Measurements from ENCODE around the gene NCK1.
"Not testable (repeated sequence)": the region's sequence is repeated elsewhere in the genome, so short reads cannot be mapped to it uniquely, and the experiment has no call there.

The NCK1 gene

GRCh38 chr3:136856665-136857064 is 5.3 kb upstream of the NCK1 start:
- Histone ChIP-seq H3K4me2 (ENCODE audit: low read length) (no peak overlapping the region), H3K36me3 (ENCODE audit: control insufficient read depth, insufficient read depth, low read length) (no peaks in the 10 kb centered on the region), H2BK5ac (ENCODE audit: low read length) (no peak overlapping the region), H2AK5ac (ENCODE audit: low read length) (no peak overlapping the region), H3K79me2 (ENCODE audit: control insufficient read depth, insufficient read depth, low read length) (no peaks in the 10 kb centered on the region), H2BK120ac (ENCODE audit: low read depth, low read length) (no peak overlapping the region), H4K5ac (ENCODE audit: low read length) (no peak overlapping the region), H3K4me1 (ENCODE audit: control insufficient read depth, low read depth, low read length) (no peaks in the 10 kb centered on the region), H4K8ac (ENCODE audit: low read depth, low read length) (no peak overlapping the region), H3K27me3 (ENCODE audit: insufficient read depth, low read length, poor library complexity) (no peaks in the 10 kb centered on the region), H2BK15ac (replicated peaks; ENCODE audit: low read depth) (no peak overlapping the region), H3K9ac (ENCODE audit: low read length) (no peak overlapping the region), H3K4me3 (ENCODE audit: low read length) (no peak overlapping the region), H3K23ac (ENCODE audit: low read length) (no peak overlapping the region), H3K18ac (ENCODE audit: low read length) (no peak overlapping the region), H3K79me1 (ENCODE audit: low read length) (peaks cover 9% of the 10 kb centered on the region), H3K56ac (ENCODE audit: low read length) (no peak overlapping the region), H3K27ac (ENCODE audit: low read depth, low read length) (no peak overlapping the region), H3K4ac (ENCODE audit: low read depth, low read length) (no peak overlapping the region)
- no peak for DNase-seq

- no peak overlapping the region for H3K4me3 ChIP-seq (ENCODE audit: low read length)
- no peak for DNase-seq
- H3K36me3 ChIP-seq (ENCODE audit: control insufficient read depth, insufficient read depth, low read length), result no peaks in the 10 kb centered on the region
- no peak overlapping the region for H2BK15ac ChIP-seq (replicated peaks; ENCODE audit: low read depth)
- H2BK5ac ChIP-seq (ENCODE audit: low read length), result no peak overlapping the region
- H3K27ac ChIP-seq (ENCODE audit: low read depth, low read length), result no peak overlapping the region
- H3K4me2 ChIP-seq (ENCODE audit: low read length), result no peak overlapping the region
- H3K56ac ChIP-seq (ENCODE audit: low read length), result no peak overlapping the region
- no peak overlapping the region for H3K4ac ChIP-seq (ENCODE audit: low read depth, low read length)
- H3K4me1 ChIP-seq (ENCODE audit: control insufficient read depth, low read depth, low read length), result no peaks in the 10 kb centered on the region
- H3K79me1 ChIP-seq (ENCODE audit: low read length), result peaks cover 11% of the 10 kb centered on the region
- no peak overlapping the region for H3K18ac ChIP-seq (ENCODE audit: low read length)
- H3K79me2 ChIP-seq (ENCODE audit: control insufficient read depth, insufficient read depth, low read length), result peaks cover 5% of the 10 kb centered on the region
- H3K23ac ChIP-seq (ENCODE audit: low read length), result no peak overlapping the region
- no peak overlapping the region for H3K9ac ChIP-seq (ENCODE audit: low read length)
- no peak overlapping the region for H2BK120ac ChIP-seq (ENCODE audit: low read depth, low read length)
- no peak overlapping the region for H2AK5ac ChIP-seq (ENCODE audit: low read length)
- H3K27me3 ChIP-seq (ENCODE audit: insufficient read depth, low read length, poor library complexity), result no peaks in the 10 kb centered on the region
- H4K5ac ChIP-seq (ENCODE audit: low read length), result no peak overlapping the region
- no peak overlapping the region for H4K8ac ChIP-seq (ENCODE audit: low read depth, low read length)
Measured at GRCh38 chr3:136858381-136858780, 3.6 kb upstream of the NCK1 start.

- Histone ChIP-seq H3K36me3 (ENCODE audit: control insufficient read depth, insufficient read depth, low read length) (no peaks in the 10 kb centered on the region), H2AK5ac (ENCODE audit: low read length) (no peak overlapping the region), H3K23ac (ENCODE audit: low read length) (no peak overlapping the region), H3K9ac (ENCODE audit: low read length) (peak overlapping the region; percentile 58), H3K18ac (ENCODE audit: low read length) (no peak overlapping the region), H3K4me2 (ENCODE audit: low read length) (peak overlapping the region; percentile 17), H4K8ac (ENCODE audit: low read depth, low read length) (peak overlapping the region; percentile 57), H3K4me1 (ENCODE audit: control insufficient read depth, low read depth, low read length) (no peaks in the 10 kb centered on the region), H2BK120ac (ENCODE audit: low read depth, low read length) (no peak overlapping the region), H3K56ac (ENCODE audit: low read length) (peak overlapping the region; percentile 93), H3K27me3 (ENCODE audit: insufficient read depth, low read length, poor library complexity) (no peaks in the 10 kb centered on the region), H4K5ac (ENCODE audit: low read length) (no peak overlapping the region), H2BK5ac (ENCODE audit: low read length) (no peak overlapping the region), H3K79me2 (ENCODE audit: control insufficient read depth, insufficient read depth, low read length) (peaks cover 10% of the 10 kb centered on the region), H3K27ac (ENCODE audit: low read depth, low read length) (no peak overlapping the region), H2BK15ac (replicated peaks; ENCODE audit: low read depth) (no peak overlapping the region), H3K79me1 (ENCODE audit: low read length) (peaks cover 7% of the 10 kb centered on the region), H3K4me3 (ENCODE audit: low read length) (no peak overlapping the region), H3K4ac (ENCODE audit: low read depth, low read length) (no peak overlapping the region)
- DNase-seq, result peak; percentile 49
- WGBS (ENCODE audit: extremely low coverage, insufficient coverage, low lambda C conversion rate), result no CpG with 5 or more reads among the region's 4 CpGs
Measured at GRCh38 chr3:136860541-136860940, 1.5 kb upstream of the NCK1 start.

- Histone ChIP-seq H3K79me2 (ENCODE audit: control insufficient read depth, insufficient read depth, low read length) (peaks cover 24% of the 10 kb centered on the region), H2BK15ac (replicated peaks; ENCODE audit: low read depth) (no peak overlapping the region), H3K4me3 (ENCODE audit: low read length) (peak overlapping the region; percentile 76), H4K5ac (ENCODE audit: low read length) (no peak overlapping the region), H3K4me2 (ENCODE audit: low read length) (peak overlapping the region; percentile 91), H3K36me3 (ENCODE audit: control insufficient read depth, insufficient read depth, low read length) (no peaks in the 10 kb centered on the region), H4K8ac (ENCODE audit: low read depth, low read length) (no peak overlapping the region), H3K27me3 (ENCODE audit: insufficient read depth, low read length, poor library complexity) (no peaks in the 10 kb centered on the region), H3K4ac (ENCODE audit: low read depth, low read length) (no peak overlapping the region), H3K4me1 (ENCODE audit: control insufficient read depth, low read depth, low read length) (no peaks in the 10 kb centered on the region), H3K18ac (ENCODE audit: low read length) (peak overlapping the region; percentile 33), H3K9ac (ENCODE audit: low read length) (peak overlapping the region; percentile 93), H3K27ac (ENCODE audit: low read depth, low read length) (peak overlapping the region; percentile 57), H2BK120ac (ENCODE audit: low read depth, low read length) (no peak overlapping the region), H3K23ac (ENCODE audit: low read length) (no peak overlapping the region), H2AK5ac (ENCODE audit: low read length) (no peak overlapping the region), H3K79me1 (ENCODE audit: low read length) (peaks cover 2% of the 10 kb centered on the region), H2BK5ac (ENCODE audit: low read length) (peak overlapping the region; percentile 66), H3K56ac (ENCODE audit: low read length) (peak overlapping the region; percentile 100)
- WGBS (ENCODE audit: extremely low coverage, insufficient coverage, low lambda C conversion rate), result no CpG with 5 or more reads among the region's 39 CpGs
- peak; percentile 87 for DNase-seq
Measured at GRCh38 chr3:136862617-136863322, 762 bp downstream of the NCK1 start.

GRCh38 chr3:136869282-136869681 is 7.3 kb downstream of the NCK1 start:
- H3K27ac ChIP-seq (ENCODE audit: low read depth, low read length), result no peak overlapping the region
- no peak for DNase-seq
- no peak overlapping the region for H2BK5ac ChIP-seq (ENCODE audit: low read length)
- no peak overlapping the region for H4K8ac ChIP-seq (ENCODE audit: low read depth, low read length)
- peaks cover 44% of the 10 kb centered on the region for H3K79me2 ChIP-seq (ENCODE audit: control insufficient read depth, insufficient read depth, low read length)
- no peak overlapping the region for H3K9ac ChIP-seq (ENCODE audit: low read length)
- no peak overlapping the region for H2BK120ac ChIP-seq (ENCODE audit: low read depth, low read length)
- H3K4me1 ChIP-seq (ENCODE audit: control insufficient read depth, low read depth, low read length), result no peaks in the 10 kb centered on the region
- H3K4me2 ChIP-seq (ENCODE audit: low read length), result no peak overlapping the region
- no peak overlapping the region for H4K5ac ChIP-seq (ENCODE audit: low read length)
- H3K36me3 ChIP-seq (ENCODE audit: control insufficient read depth, insufficient read depth, low read length), result no peaks in the 10 kb centered on the region
- H3K4ac ChIP-seq (ENCODE audit: low read depth, low read length), result no peak overlapping the region
- H3K27me3 ChIP-seq (ENCODE audit: insufficient read depth, low read length, poor library complexity), result no peaks in the 10 kb centered on the region
- no peak overlapping the region for H3K18ac ChIP-seq (ENCODE audit: low read length)
- H2AK5ac ChIP-seq (ENCODE audit: low read length), result no peak overlapping the region
- H3K4me3 ChIP-seq (ENCODE audit: low read length), result no peak overlapping the region
- no peak overlapping the region for H3K23ac ChIP-seq (ENCODE audit: low read length)
- no peak overlapping the region for H2BK15ac ChIP-seq (replicated peaks; ENCODE audit: low read depth)
- no CpG with 5 or more reads among the region's 9 CpGs for WGBS (ENCODE audit: extremely low coverage, insufficient coverage, low lambda C conversion rate)
- no peak overlapping the region for H3K56ac ChIP-seq (ENCODE audit: low read length)
- H3K79me1 ChIP-seq (ENCODE audit: low read length), result peaks cover 5% of the 10 kb centered on the region

- not testable (repeated sequence) for H3K36me3 ChIP-seq (ENCODE audit: control insufficient read depth, insufficient read depth, low read length); H3K79me1 ChIP-seq (ENCODE audit: low read length); H4K8ac ChIP-seq (ENCODE audit: low read depth, low read length); H2BK5ac ChIP-seq (ENCODE audit: low read length); H3K23ac ChIP-seq (ENCODE audit: low read length); H3K9ac ChIP-seq (ENCODE audit: low read length); H3K18ac ChIP-seq (ENCODE audit: low read length); H2BK120ac ChIP-seq (ENCODE audit: low read depth, low read length); H3K27me3 ChIP-seq (ENCODE audit: insufficient read depth, low read length, poor library complexity); DNase-seq; H2AK5ac ChIP-seq (ENCODE audit: low read length); H3K27ac ChIP-seq (ENCODE audit: low read depth, low read length); H3K4me2 ChIP-seq (ENCODE audit: low read length); H4K5ac ChIP-seq (ENCODE audit: low read length); H3K4me3 ChIP-seq (ENCODE audit: low read length); H3K56ac ChIP-seq (ENCODE audit: low read length); H3K4ac ChIP-seq (ENCODE audit: low read depth, low read length); H3K4me1 ChIP-seq (ENCODE audit: control insufficient read depth, low read depth, low read length); H2BK15ac ChIP-seq (replicated peaks; ENCODE audit: low read depth)
- no CpG with 5 or more reads among the region's 3 CpGs for WGBS (ENCODE audit: extremely low coverage, insufficient coverage, low lambda C conversion rate)
- peaks cover 37% of the 10 kb centered on the region for H3K79me2 ChIP-seq (ENCODE audit: control insufficient read depth, insufficient read depth, low read length)
Measured at GRCh38 chr3:136872258-136872657, 10.2 kb downstream of the NCK1 start.
